GM12878 (cell line): Measurements from ENCODE around the gene FOXP1.

Source experiments
- ATF7 ChIP-seq: fragments of 450-650 bp; IDR thresholded peaks from 2 replicates; pipeline ENCODE4 v1.6.1; 2016; ENCODE audit warnings: low read depth, mild to moderate bottlenecking
- CBX3 ChIP-seq: fragments of 200-600 bp; sonication (generic); IDR thresholded peaks from 2 replicates; pipeline ENCODE4 v1.6.1; 2016; ENCODE audit warnings: low read depth, borderline replicate concordance
- CHD1 ChIP-seq: IDR thresholded peaks from 2 replicates; pipeline ENCODE4 v1.6.1; 2012; ENCODE audit warnings: low read depth, low read length, improper control_type of control experiment
- CTCF ChIP-seq, 3 experiments: IDR thresholded peaks in 2 of 3; conservative IDR thresholded peaks in 1 of 3; 2 replicates each; pipeline ENCODE4 v1.5.1; 2011; ENCODE audit warnings: low read depth in 3 of 3, low read length in 3 of 3, mild to moderate bottlenecking in 3 of 3, control low read depth in 2 of 3, moderate library complexity in 2 of 3, inconsistent platforms in 1 of 3, mixed read lengths in 1 of 3; ENCODE audit not compliant: control insufficient read depth in 2 of 3, insufficient read depth in 1 of 3; ENCODE audit errors: extremely low read depth in 1 of 3
- EP300 ChIP-seq, 2 experiments: fragments of 150-350 bp in 1 of 2; IDR thresholded peaks; 2 replicates each; pipeline ENCODE4 v1.6.1; 2011 to 2012; ENCODE audit warnings: low read depth in 2 of 2, low read length in 2 of 2, borderline replicate concordance in 1 of 2, improper control_type of control experiment in 1 of 2, inconsistent platforms in 1 of 2; ENCODE audit not compliant: control insufficient read depth in 1 of 2
- GABPA ChIP-seq: IDR thresholded peaks from 2 replicates; pipeline ENCODE4 v1.6.1; 2014; ENCODE audit warnings: antibody characterized with exemption, low read depth, mild to moderate bottlenecking, inconsistent platforms
- POLR2A ChIP-seq: IDR thresholded peaks from 2 replicates; pipeline ENCODE4 v1.6.1; 2011; ENCODE audit warnings: low read depth, mild to moderate bottlenecking, low read length
- RAD21 ChIP-seq: IDR thresholded peaks from 2 replicates; pipeline ENCODE4 v1.6.1; 2011; ENCODE audit warnings: mild to moderate bottlenecking, low read depth, low read length, moderate library complexity; ENCODE audit not compliant: insufficient read depth
- RELA ChIP-seq: fragments of 450-650 bp; IDR thresholded peaks from 2 replicates; pipeline ENCODE4 v1.8.0; 2014; ENCODE audit warnings: borderline replicate concordance; ENCODE audit not compliant: partially characterized antibody
- SKIL ChIP-seq: fragments of 450-650 bp; IDR thresholded peaks from 2 replicates; pipeline ENCODE4 v1.6.1; 2017; ENCODE audit warnings: mild to moderate bottlenecking, low read depth, inconsistent platforms; ENCODE audit not compliant: poor library complexity, severe bottlenecking
- ZBTB40 ChIP-seq: fragments of 450-650 bp; IDR thresholded peaks from 2 replicates; pipeline ENCODE4 v1.6.1; 2016; ENCODE audit warnings: mild to moderate bottlenecking, moderate library complexity, borderline replicate concordance

GRCh38 chr3:71282976-71283375 is 300.6 kb downstream of the FOXP1 start:
- TF ChIP-seq ZBTB40 (no peak), CTCF (IDR thresholded peaks at IDR 0.05 in 2 of 3, conservative IDR thresholded peaks at IDR 0.05 in 1 of 3; ENCODE audit: control insufficient read depth in 2 of 3, extremely low read depth in 1 of 3, insufficient read depth in 1 of 3, low read depth in 3 of 3, low read length in 3 of 3) (no peak), POLR2A (no peak), EP300 (IDR thresholded peaks at IDR 0.05; ENCODE audit: borderline replicate concordance in 1 of 2, control insufficient read depth in 1 of 2, low read depth in 2 of 2, low read length in 2 of 2) (no peak), RELA (no peak), GABPA (no peak), SKIL (no peak), ATF7 (no peak), CHD1 (no peak), RAD21 (no peak), CBX3 (no peak)
